Fibroblast of lung (primary cell): ENCODE results near the gene POLQ.

Experiments used
- CTCF ChIP-seq, 2 donors: IDR thresholded peaks in 1 of 2; conservative IDR thresholded peaks in 1 of 2; 1 replicate in 1 of 2; 2 replicates in 1 of 2; pipeline ENCODE4 v1.5.1; 2011 to 2012; ENCODE audit warnings: low read length in 2 of 2, control low read depth in 1 of 2, inconsistent platforms in 1 of 2, low read depth in 1 of 2, mild to moderate bottlenecking in 1 of 2
- EZH2 ChIP-seq: IDR thresholded peaks from 2 replicates; pipeline ENCODE4 v1.5.1; 2012; ENCODE audit warnings: low read length, control low read depth, mild to moderate bottlenecking; ENCODE audit errors: missing control alignments

- TF ChIP-seq CTCF (conservative IDR thresholded peaks at IDR 0.05 in 1 of 2, IDR thresholded peaks at IDR 0.05 in 1 of 2; ENCODE audit: low read depth in 1 of 2, low read length in 2 of 2) (no peak), EZH2 (no peak)
These were observed 2.9 kb downstream of the POLQ start for GRCh38 chr3:121542924-121543323.
